Kidney (tissue), 14 donors: ENCODE measurements around the gene MACROD2. TPM values are rescaled to one million over a fixed set of nuclear protein-coding genes. Genes with fewer than 3 reads are reported as not detected.

Experiments
- DNase-seq, 5 donors: peaks; one replicate each; pipeline ENCODE4 v3.0.0-alpha.2; 2013 to 2020
- FAIRE-seq: peaks from 2 replicates; lab custom pipeline; 2012; peaks lifted over from hg19 to GRCh38; lab: Jason Lieb, UNC
- H3K27ac ChIP-seq, 2 donors: one replicate each; pipeline ENCODE4 v1.7.0; 2013; ENCODE audit warnings: low read depth in 2 of 2, low read length in 2 of 2, inconsistent platforms in 1 of 2
- H3K27me3 ChIP-seq: one replicate; pipeline ENCODE4 v1.7.1; 2013; ENCODE audit warnings: low read length, inconsistent platforms; ENCODE audit not compliant: control insufficient read depth, insufficient read depth
- H3K36me3 ChIP-seq, 3 donors: one replicate each; pipeline versions ENCODE4 v1.7.0 to v1.7.1; 2013; ENCODE audit warnings: low read length in 3 of 3, control low read depth in 1 of 3, inconsistent platforms in 1 of 3; ENCODE audit not compliant: insufficient read depth in 3 of 3, control insufficient read depth in 2 of 3
- H3K4me1 ChIP-seq, 3 donors: one replicate each; pipeline versions ENCODE4 v1.7.0 to v1.7.1; 2013; ENCODE audit warnings: low read length in 3 of 3, inconsistent platforms in 1 of 3, low read depth in 1 of 3; ENCODE audit not compliant: control insufficient read depth in 2 of 3, insufficient read depth in 2 of 3
- H3K4me3 ChIP-seq, 3 donors: one replicate each; pipeline versions ENCODE4 v1.7.0 to v1.8.1; 2013; ENCODE audit warnings: low read length in 3 of 3, control low read depth in 1 of 3, inconsistent platforms in 1 of 3
- H3K9ac ChIP-seq, 3 donors: one replicate each; pipeline versions ENCODE4 v1.7.0 to v1.7.1; 2013; ENCODE audit warnings: low read length in 3 of 3, control low read depth in 1 of 3, inconsistent platforms in 1 of 3
- H3K9me3 ChIP-seq, 3 donors: one replicate each; pipeline versions ENCODE4 v1.7.0 to v1.7.1; 2013; ENCODE audit warnings: low read length in 3 of 3, control low read depth in 1 of 3, inconsistent platforms in 1 of 3; ENCODE audit not compliant: control insufficient read depth in 2 of 3, insufficient read depth in 1 of 3
- CTCF ChIP-seq: IDR thresholded peaks from 3 replicates; pipeline ENCODE4 v1.5.1; 2012; ENCODE audit warnings: mild to moderate bottlenecking, moderate library complexity, borderline replicate concordance; ENCODE audit not compliant: insufficient read depth; ENCODE audit errors: extremely low read depth
- intact Hi-C: fragments of 100-400 bp; cut with DNase I; formaldehyde crosslinking; loops from one replicate; pipeline ENCODE4 v1.11.1; 2022
- polyA plus RNA-seq: library from polyadenylated mRNA; stranded (reverse); fragments of 350-450 nt; fragmentation: Illumina TruSeq; extraction: RNeasy Lipid Tissue Mini Kit (QIAGEN cat#74804); gene quantifications from one replicate; pipeline ENCODE4 v1.2.3, GENCODE V29; 2014; ENCODE audit warnings: low read depth, low replicate concordance; ENCODE audit not compliant: insufficient read depth
- total RNA-seq: library from RNA; stranded (reverse); fragmentation: NEBNext Ultra II Directional; extraction: Animal tissue kit (Norgen Biotek cat#: 25700); gene quantifications from one replicate; pipeline ENCODE4 v1.2.1, GENCODE V29; 2021
- donor health status: control.
- donor health status: control.
- donor health status: control.
- donor health status: control.
- donor health status: control.
- donor health status: DM: yes; HTN: yes; CAD: no.
- donor health status: Normal renal cell carcinoma (clear cell type).

The MACROD2 gene
- total and polyA plus RNA-seq, 2 donors from 2014 or later: 3.0 to 10.0 TPM

- Histone ChIP-seq H3K4me3 (no peak overlapping the region), H3K9ac (no peak overlapping the region), H3K27ac (no peak overlapping the region), H3K36me3 (no peaks in the 10 kb centered on the region), H3K9me3 (no peaks in the 10 kb centered on the region), H3K4me1 (peaks cover 0 to 3% (median 0%) of the 10 kb centered on the region in 3 donors), H3K27me3 (no peaks in the 10 kb centered on the region)
- DNase-seq: no peak
- no peak for TF ChIP-seq CTCF
- intact Hi-C loops: no loop called here
- FAIRE-seq: no peak
Measured at GRCh38 chr20:14950633-14951032, 955.3 kb downstream of the MACROD2 start.

GRCh38 chr20:14951105-14951504 lies 955.8 kb downstream of the MACROD2 start:
- FAIRE-seq (no peak), DNase-seq (no peak)
- Histone ChIP-seq H3K4me3 (no peak overlapping the region), H3K9ac (no peak overlapping the region), H3K27me3 (no peaks in the 10 kb centered on the region), H3K4me1 (peaks cover 0 to 3% (median 0%) of the 10 kb centered on the region in 3 donors), H3K27ac (no peak overlapping the region), H3K9me3 (no peaks in the 10 kb centered on the region), H3K36me3 (no peaks in the 10 kb centered on the region)
- no peak for TF ChIP-seq CTCF
- intact Hi-C loops: no loop called here

- no peak for FAIRE-seq
- peak overlapping the region in 1 of 2 donors; percentile 23 for H3K27ac ChIP-seq
- no peak for TF ChIP-seq CTCF
Measured at GRCh38 chr20:14951707-14952418, 956.5 kb downstream of the MACROD2 start.

More at GRCh38 chr20:14951707-14952418, 956.5 kb downstream of the MACROD2 start:
- Histone ChIP-seq H3K9ac (no peak overlapping the region), H3K4me1 (peaks cover 0 to 3% (median 0%) of the 10 kb centered on the region in 3 donors), H3K9me3 (no peaks in the 10 kb centered on the region), H3K27me3 (no peaks in the 10 kb centered on the region), H3K4me3 (no peak overlapping the region), H3K36me3 (no peaks in the 10 kb centered on the region)
- peak in 1 of 5 donors; percentile 66 for DNase-seq
- intact Hi-C loops: no loop called here
